ENCODE data around the gene TAF11L14.

DNA sequence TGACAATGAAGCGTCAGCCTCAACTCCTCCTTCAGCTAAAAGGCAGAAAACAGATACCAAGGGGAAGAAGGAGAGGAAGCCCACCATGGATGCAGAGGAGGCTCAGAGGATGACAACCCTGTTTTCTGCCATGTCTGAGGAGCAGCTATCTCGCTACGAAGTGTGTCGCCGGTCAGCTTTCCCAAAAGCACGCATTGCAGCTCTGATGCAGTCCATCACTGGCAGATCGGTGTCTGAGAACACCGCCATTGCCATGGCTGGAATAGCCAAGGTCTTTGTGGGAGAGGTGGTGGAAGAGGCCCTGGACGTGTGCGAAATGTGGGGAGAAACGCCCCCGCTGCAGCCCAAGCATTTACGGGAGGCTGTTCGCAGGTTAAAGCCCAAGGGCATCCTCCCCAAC, 29.3 kb upstream of the TAF11L14 start:
- TF ChIP-seq CTCF (IDR thresholded peaks at IDR 0.05), result no peak
- TF ChIP-seq POLR2A (IDR thresholded peaks at IDR 0.05), result no peak

Data from uterus (tissue), 2 donors.